IPS-15b (cell line): Measurements from ENCODE around the gene B3GAT1.

Experiments used
- H3K27me3 ChIP-seq: one replicate; pipeline ENCODE4 v1.6.1; 2013; ENCODE audit warnings: low read length; ENCODE audit not compliant: control insufficient read depth, insufficient read depth
- H3K36me3 ChIP-seq: one replicate; pipeline ENCODE4 v1.6.1; 2013; ENCODE audit warnings: low read length; ENCODE audit not compliant: control insufficient read depth, insufficient read depth
- H3K4me1 ChIP-seq: one replicate; pipeline ENCODE4 v1.6.1; 2013; ENCODE audit warnings: mild to moderate bottlenecking, low read length; ENCODE audit not compliant: control insufficient read depth, insufficient read depth
- H3K4me3 ChIP-seq: one replicate; pipeline ENCODE4 v1.5.1; 2013; ENCODE audit warnings: low read depth, low read length
- H3K9ac ChIP-seq: one replicate; pipeline ENCODE4 v1.6.1; 2013; ENCODE audit warnings: low read depth, mild to moderate bottlenecking, low read length
- H3K9me3 ChIP-seq: one replicate; pipeline ENCODE4 v1.6.1; 2013; ENCODE audit warnings: mild to moderate bottlenecking, low read length; ENCODE audit not compliant: control insufficient read depth, insufficient read depth

B3GAT1 gene

DNA sequence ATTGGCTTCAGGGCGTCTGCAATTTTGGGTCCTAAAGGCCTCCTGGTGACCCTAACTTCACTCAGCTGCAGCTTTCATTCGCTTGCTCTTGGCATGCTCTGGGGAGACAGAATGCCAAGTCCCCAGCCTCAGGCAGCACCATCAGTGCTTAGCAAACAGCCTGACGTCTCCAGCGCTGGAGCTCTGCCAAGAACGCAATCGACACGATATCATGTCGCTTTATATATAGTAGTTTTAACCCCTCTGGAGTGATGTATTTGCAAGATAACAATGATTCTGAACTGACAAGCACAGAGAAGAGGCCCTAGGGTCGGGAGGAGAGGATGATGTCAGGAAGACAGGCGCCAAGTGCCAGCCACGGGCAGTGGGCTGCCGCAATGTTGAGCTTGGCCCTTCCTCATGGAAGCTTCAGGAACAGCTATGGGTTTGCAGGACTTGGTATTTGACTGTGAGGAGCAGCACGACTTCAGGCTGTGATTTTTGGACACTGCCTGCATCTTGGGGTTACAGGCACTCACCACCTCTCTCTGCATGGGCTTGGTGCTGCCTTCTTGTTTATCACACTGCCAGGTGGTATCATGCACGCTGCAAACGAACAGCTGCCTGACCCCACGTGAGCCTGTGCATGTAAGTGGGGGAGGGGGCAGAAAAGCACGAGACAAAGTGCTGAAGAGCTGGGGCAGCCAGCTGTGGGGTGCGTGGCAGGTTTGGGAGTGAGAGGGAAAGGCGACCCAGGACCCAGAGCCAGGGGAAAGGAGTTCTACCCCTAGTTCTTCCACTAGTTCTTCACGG, 26.1 kb downstream of the B3GAT1 start:
- Histone ChIP-seq H3K9me3 (no peaks in the 10 kb centered on the region), H3K4me3 (no peak overlapping the region), H3K27me3 (no peaks in the 10 kb centered on the region), H3K4me1 (peaks cover 3% of the 10 kb centered on the region), H3K36me3 (peaks cover 6% of the 10 kb centered on the region), H3K9ac (no peak overlapping the region)

DNA sequence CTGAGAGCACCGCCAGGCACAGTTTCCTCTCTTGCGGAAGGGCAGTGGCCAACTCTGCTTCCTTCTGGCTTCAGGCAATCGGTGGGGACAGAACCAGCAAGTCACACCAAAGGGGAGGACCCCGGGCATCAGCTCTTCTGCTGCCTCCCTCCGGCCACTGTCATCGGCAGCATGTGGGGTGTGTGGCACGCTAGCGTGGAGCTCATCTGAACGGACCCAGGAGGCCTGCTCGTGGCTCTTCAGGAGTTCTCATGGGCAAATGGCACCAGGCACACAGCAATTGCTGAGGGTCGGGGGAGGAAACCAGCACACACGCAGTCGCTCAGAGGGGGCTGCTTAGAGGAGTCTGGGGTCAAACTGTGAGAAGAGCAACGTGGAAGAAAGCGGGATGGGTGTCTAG, 26.9 kb downstream of the B3GAT1 start:
- Histone ChIP-seq H3K9ac (no peak overlapping the region), H3K27me3 (no peaks in the 10 kb centered on the region), H3K36me3 (peaks cover 8% of the 10 kb centered on the region), H3K4me1 (peaks cover 3% of the 10 kb centered on the region), H3K4me3 (no peak overlapping the region), H3K9me3 (no peaks in the 10 kb centered on the region)

GRCh38 chr11:134384406-134384805, 27.6 kb downstream of the B3GAT1 start:
- H3K4me1 ChIP-seq: peaks cover 3% of the 10 kb centered on the region
- H3K27me3 ChIP-seq: no peaks in the 10 kb centered on the region
- no peaks in the 10 kb centered on the region for H3K9me3 ChIP-seq
- H3K9ac ChIP-seq: no peak overlapping the region
- peaks cover 9% of the 10 kb centered on the region for H3K36me3 ChIP-seq
- no peak overlapping the region for H3K4me3 ChIP-seq

GRCh38 chr11:134383576-134384221, 28.3 kb downstream of the B3GAT1 start:
- Histone ChIP-seq H3K4me1 (peaks cover 3% of the 10 kb centered on the region), H3K36me3 (peaks cover 9% of the 10 kb centered on the region), H3K9ac (no peak overlapping the region), H3K9me3 (no peaks in the 10 kb centered on the region), H3K27me3 (no peaks in the 10 kb centered on the region), H3K4me3 (no peak overlapping the region)

GRCh38 chr11:134382830-134383229, 29.2 kb downstream of the B3GAT1 start:
- no peaks in the 10 kb centered on the region for H3K27me3 ChIP-seq
- H3K4me3 ChIP-seq: no peak overlapping the region
- H3K4me1 ChIP-seq: peaks cover 3% of the 10 kb centered on the region
- no peak overlapping the region for H3K9ac ChIP-seq
- peaks cover 9% of the 10 kb centered on the region for H3K36me3 ChIP-seq
- no peaks in the 10 kb centered on the region for H3K9me3 ChIP-seq

GRCh38 chr11:134382257-134382656, 29.8 kb downstream of the B3GAT1 start:
- Histone ChIP-seq H3K27me3 (no peaks in the 10 kb centered on the region), H3K4me1 (peaks cover 3% of the 10 kb centered on the region), H3K9me3 (no peaks in the 10 kb centered on the region), H3K4me3 (no peak overlapping the region), H3K9ac (no peak overlapping the region), H3K36me3 (peaks cover 7% of the 10 kb centered on the region)

DNA sequence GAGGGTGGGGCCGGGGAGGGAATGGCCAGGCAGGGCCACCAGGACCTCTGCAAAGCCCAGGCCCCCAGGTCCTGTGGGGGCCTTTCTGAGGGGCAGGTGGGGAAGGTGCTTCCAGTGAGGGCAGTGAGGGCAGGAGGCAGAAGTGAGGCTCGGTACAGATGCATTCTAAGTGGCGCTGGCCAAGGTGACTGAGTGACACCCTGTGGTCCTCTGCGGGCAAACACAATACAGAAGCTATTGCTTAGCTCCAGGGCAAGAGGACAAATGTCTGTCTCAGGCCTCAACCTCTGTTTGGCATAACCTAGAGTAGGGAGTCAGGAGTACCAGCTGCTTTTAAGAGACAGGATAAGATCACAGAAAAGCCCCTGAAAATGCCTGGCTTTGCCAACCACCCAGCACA, 31.3 kb downstream of the B3GAT1 start:
- no peaks in the 10 kb centered on the region for H3K27me3 ChIP-seq
- H3K9me3 ChIP-seq: no peaks in the 10 kb centered on the region
- H3K36me3 ChIP-seq: peaks cover 6% of the 10 kb centered on the region
- no peak overlapping the region for H3K9ac ChIP-seq
- H3K4me3 ChIP-seq: no peak overlapping the region
- H3K4me1 ChIP-seq: peaks cover 3% of the 10 kb centered on the region

- H3K27me3 ChIP-seq: no peaks in the 10 kb centered on the region
- H3K9me3 ChIP-seq: no peaks in the 10 kb centered on the region
- peaks cover 3% of the 10 kb centered on the region for H3K4me1 ChIP-seq
- no peak overlapping the region for H3K4me3 ChIP-seq
- H3K36me3 ChIP-seq: peaks cover 6% of the 10 kb centered on the region
- no peak overlapping the region for H3K9ac ChIP-seq
Observed at GRCh38 chr11:134380229-134380628, 31.8 kb downstream of the B3GAT1 start.

DNA sequence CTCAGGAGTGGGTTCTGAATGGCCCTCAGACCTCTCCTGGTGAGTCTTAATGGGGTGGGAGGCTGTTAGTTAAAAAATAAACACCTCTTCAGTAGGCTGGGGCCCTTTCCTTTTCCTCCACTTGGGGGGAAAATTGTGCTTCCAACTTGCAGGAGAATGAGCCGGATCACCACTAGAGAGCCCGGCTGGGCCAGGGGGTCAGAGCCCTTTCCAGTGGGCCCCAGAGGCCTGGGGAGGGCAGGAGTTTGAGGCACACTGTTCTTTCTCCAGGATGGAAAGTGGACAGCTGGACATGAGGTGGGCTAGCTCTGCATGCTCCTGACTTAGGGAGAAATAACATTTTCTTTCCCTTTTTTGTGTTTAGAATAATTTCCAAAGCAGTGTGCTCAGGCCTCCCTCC, 32.8 kb downstream of the B3GAT1 start:
- no peak overlapping the region for H3K9ac ChIP-seq
- H3K9me3 ChIP-seq: no peaks in the 10 kb centered on the region
- H3K27me3 ChIP-seq: no peaks in the 10 kb centered on the region
- peaks cover 3% of the 10 kb centered on the region for H3K4me1 ChIP-seq
- no peak overlapping the region for H3K4me3 ChIP-seq
- H3K36me3 ChIP-seq: peaks cover 6% of the 10 kb centered on the region

GRCh38 chr11:134377876-134378275, 34.2 kb downstream of the B3GAT1 start:
- H3K9me3 ChIP-seq: no peaks in the 10 kb centered on the region
- H3K9ac ChIP-seq: no peak overlapping the region
- no peaks in the 10 kb centered on the region for H3K27me3 ChIP-seq
- peaks cover 3% of the 10 kb centered on the region for H3K36me3 ChIP-seq
- no peak overlapping the region for H3K4me3 ChIP-seq
- H3K4me1 ChIP-seq: peaks cover 3% of the 10 kb centered on the region

DNA sequence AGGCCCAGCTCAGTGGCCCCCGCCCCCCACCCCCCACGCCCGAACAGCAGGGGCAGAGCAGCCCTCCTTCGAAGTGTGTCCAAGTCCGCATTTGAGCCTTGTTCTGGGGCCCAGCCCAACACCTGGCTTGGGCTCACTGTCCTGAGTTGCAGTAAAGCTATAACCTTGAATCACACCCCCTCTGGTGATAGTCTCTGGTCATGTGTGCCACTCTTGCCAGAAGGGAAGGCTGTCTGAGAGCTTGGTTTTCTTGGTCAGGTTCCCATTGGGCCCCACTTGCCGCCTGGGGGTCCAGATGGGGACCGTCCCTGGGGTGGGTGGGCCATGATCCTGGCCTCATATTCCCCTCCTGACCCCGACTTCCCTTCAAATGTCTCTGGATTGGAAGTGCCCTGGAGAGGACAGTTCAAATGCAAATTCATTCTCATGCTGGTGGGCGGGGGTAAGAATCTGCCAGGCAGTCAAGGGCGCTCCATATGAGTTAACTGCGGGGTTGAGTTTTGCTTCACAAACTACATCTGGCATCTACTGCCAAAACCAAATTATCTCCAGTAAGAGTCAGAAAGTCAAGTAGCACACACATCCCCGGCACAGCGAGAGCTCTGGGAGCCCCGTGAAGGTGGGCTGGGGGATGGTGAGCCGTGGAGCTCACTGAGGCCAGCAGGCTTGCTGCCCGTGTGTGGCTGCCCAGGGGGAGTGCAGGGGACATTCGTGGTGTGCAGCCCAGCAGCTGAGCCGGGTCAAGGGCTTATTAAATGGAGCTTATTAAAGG, 35.7 kb downstream of the B3GAT1 start:
- peaks cover 3% of the 10 kb centered on the region for H3K36me3 ChIP-seq
- no peak overlapping the region for H3K4me3 ChIP-seq
- peaks cover 3% of the 10 kb centered on the region for H3K4me1 ChIP-seq
- no peaks in the 10 kb centered on the region for H3K9me3 ChIP-seq
- no peaks in the 10 kb centered on the region for H3K27me3 ChIP-seq
- H3K9ac ChIP-seq: no peak overlapping the region
